PC-3 (cell line): ENCODE data around the gene TCL1B. TPM values are rescaled to one million over a fixed set of nuclear protein-coding genes. Genes with fewer than 3 reads are reported as not detected.

ENCODE experiments used
- ATAC-seq: fragments of 200-7000 bp; cut with Tn5 transposase; 2 replicates; pipeline ENCODE4 v1.9.1; 2020; ENCODE audit warnings: mild to moderate bottlenecking, moderate library complexity
- BruUV-seq: library from RNA; stranded (reverse); fragments of 400-500 nt; replicated peaks from 2 replicates; lab custom pipeline; 2021; lab: Mats Ljungman, UMichigan
- CTCF ChIA-PET: fragments of 300-600 bp; sonication (Branson Sonifier 250); formaldehyde crosslinking; loops from one replicate; lab custom pipeline; 2022; ENCODE audit warnings: antibody characterized with exemption; lab: Charles Lee
- POLR2A ChIA-PET: fragments of 300-600 bp; sonication (Branson Sonifier 250); formaldehyde crosslinking; loops from one replicate; lab custom pipeline; 2022; ENCODE audit warnings: antibody characterized with exemption; ENCODE audit not compliant: unreplicated experiment; lab: Charles Lee
- DNase-seq: peaks from one replicate; pipeline ENCODE4 v3.0.0-alpha.2; 2015
- H2AFZ ChIP-seq: fragments of 300-600 bp; sonication (generic); 2 replicates; pipeline ENCODE4 v1.6.0; 2016; ENCODE audit warnings: antibody characterized with exemption, low read length
- H3F3A ChIP-seq: fragments of 300-600 bp; sonication (generic); one replicate; pipeline ENCODE4 v1.6.0; 2017; ENCODE audit warnings: antibody characterized with exemption, low read length, control low read depth, mild to moderate bottlenecking; ENCODE audit not compliant: unreplicated experiment
- H3K27ac ChIP-seq: fragments of 300-600 bp; sonication (generic); 2 replicates; pipeline ENCODE4 v1.5.1; 2016; ENCODE audit warnings: mild to moderate bottlenecking, low read length
- H3K27me3 ChIP-seq: fragments of 300-600 bp; sonication (generic); 2 replicates; pipeline ENCODE4 v1.6.1; 2016; ENCODE audit warnings: low read length, mixed read lengths
- H3K36me3 ChIP-seq: fragments of 300-600 bp; sonication (generic); 2 replicates; pipeline ENCODE4 v1.6.1; 2016; ENCODE audit warnings: low read depth, mixed run types, low read length, mixed read lengths
- H3K4me1 ChIP-seq: fragments of 300-600 bp; sonication (generic); 2 replicates; pipeline ENCODE4 v1.5.1; 2016; ENCODE audit warnings: low read length; ENCODE audit not compliant: insufficient read depth
- H3K4me2 ChIP-seq: fragments of 300-600 bp; sonication (generic); 2 replicates; pipeline ENCODE4 v1.6.0; 2016; ENCODE audit warnings: low read length
- H3K4me3 ChIP-seq: fragments of 300-600 bp; sonication (generic); 2 replicates; pipeline ENCODE4 v1.5.1; 2016; ENCODE audit warnings: mild to moderate bottlenecking, low read length, mixed read lengths
- H3K79me2 ChIP-seq: fragments of 300-600 bp; sonication (generic); 2 replicates; pipeline ENCODE4 v1.6.1; 2017; ENCODE audit warnings: low read length, mixed read lengths
- H3K9ac ChIP-seq: fragments of 300-600 bp; sonication (generic); 2 replicates; pipeline ENCODE4 v1.6.0; 2016; ENCODE audit warnings: mild to moderate bottlenecking, low read length
- H3K9me2 ChIP-seq: fragments of 300-600 bp; sonication (generic); replicated peaks from 2 replicates; pipeline ENCODE4 v1.6.1; 2016; ENCODE audit warnings: mixed run types, low read length, mixed read lengths
- H3K9me3 ChIP-seq: fragments of 300-600 bp; sonication (generic); 2 replicates; pipeline ENCODE4 v1.6.1; 2016; ENCODE audit warnings: low read length, mixed read lengths
- H4K20me1 ChIP-seq: fragments of 300-600 bp; sonication (generic); 2 replicates; pipeline ENCODE4 v1.6.1; 2016; ENCODE audit warnings: low read length, mixed read lengths
- EZH2 ChIP-seq: fragments of 300-600 bp; sonication (generic); IDR thresholded peaks from one replicate; pipeline ENCODE4 v1.6.1; 2017; ENCODE audit warnings: antibody characterized with exemption, mild to moderate bottlenecking, low read length; ENCODE audit not compliant: unreplicated experiment
- EZH2phosphoT487 ChIP-seq: fragments of 300-600 bp; sonication (generic); IDR thresholded peaks from 2 replicates; pipeline ENCODE4 v1.6.1; 2018; ENCODE audit warnings: mild to moderate bottlenecking, antibody characterized with exemption, low read length, borderline replicate concordance
- intact Hi-C: fragments of 100-400 bp; cut with micrococcal nuclease; formaldehyde crosslinking; loops from 2 replicates; pipeline ENCODE4 v1.9.0; 2023
- total RNA-seq: library from RNA; depleted of rRNA; stranded (reverse); fragments of >200 nt; gene quantifications from 2 replicates; pipeline ENCODE4 v1.2.3, GENCODE V29; 2014
- TF ChIP-seq, protein P1 (sequence below): fragments of 300-600 bp; sonication (generic); conservative IDR thresholded peaks from 2 replicates; pipeline ENCODE4 v1.5.1; 2017; ENCODE audit warnings: antibody characterized with exemption, low read depth, mild to moderate bottlenecking, low read length

TCL1B gene
- total RNA-seq, 1 experiment from 2014 or later = not detected

- Histone ChIP-seq H3K9me2 (no peaks in the 10 kb centered on the region), H3K9ac (no peak overlapping the region), H3K27me3 (no peaks in the 10 kb centered on the region), H3K4me3 (no peak overlapping the region), H3K27ac (no peak overlapping the region), H3K4me2 (no peak overlapping the region), H3K9me3 (no peaks in the 10 kb centered on the region), H2AFZ (no peak overlapping the region), H4K20me1 (no peaks in the 10 kb centered on the region), H3K79me2 (no peaks in the 10 kb centered on the region), H3K4me1 (peaks cover 12% of the 10 kb centered on the region), H3F3A (no peaks in the 10 kb centered on the region), H3K36me3 (no peaks in the 10 kb centered on the region)
- POLR2A ChIA-PET = no interaction called here
- ATAC-seq (no peak), DNase-seq (no peak)
- TF ChIP-seq, protein P1, sequence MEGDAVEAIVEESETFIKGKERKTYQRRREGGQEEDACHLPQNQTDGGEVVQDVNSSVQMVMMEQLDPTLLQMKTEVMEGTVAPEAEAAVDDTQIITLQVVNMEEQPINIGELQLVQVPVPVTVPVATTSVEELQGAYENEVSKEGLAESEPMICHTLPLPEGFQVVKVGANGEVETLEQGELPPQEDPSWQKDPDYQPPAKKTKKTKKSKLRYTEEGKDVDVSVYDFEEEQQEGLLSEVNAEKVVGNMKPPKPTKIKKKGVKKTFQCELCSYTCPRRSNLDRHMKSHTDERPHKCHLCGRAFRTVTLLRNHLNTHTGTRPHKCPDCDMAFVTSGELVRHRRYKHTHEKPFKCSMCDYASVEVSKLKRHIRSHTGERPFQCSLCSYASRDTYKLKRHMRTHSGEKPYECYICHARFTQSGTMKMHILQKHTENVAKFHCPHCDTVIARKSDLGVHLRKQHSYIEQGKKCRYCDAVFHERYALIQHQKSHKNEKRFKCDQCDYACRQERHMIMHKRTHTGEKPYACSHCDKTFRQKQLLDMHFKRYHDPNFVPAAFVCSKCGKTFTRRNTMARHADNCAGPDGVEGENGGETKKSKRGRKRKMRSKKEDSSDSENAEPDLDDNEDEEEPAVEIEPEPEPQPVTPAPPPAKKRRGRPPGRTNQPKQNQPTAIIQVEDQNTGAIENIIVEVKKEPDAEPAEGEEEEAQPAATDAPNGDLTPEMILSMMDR = no peak
- TF ChIP-seq EZH2 (no peak), EZH2phosphoT487 (no peak)
- BruUV-seq = no TSS peak
- CTCF ChIA-PET = no interaction called here
- intact Hi-C loops = no loop called here
These were observed 53.1 kb downstream of the TCL1B start for GRCh38 chr14:95739356-95739755.

DNA sequence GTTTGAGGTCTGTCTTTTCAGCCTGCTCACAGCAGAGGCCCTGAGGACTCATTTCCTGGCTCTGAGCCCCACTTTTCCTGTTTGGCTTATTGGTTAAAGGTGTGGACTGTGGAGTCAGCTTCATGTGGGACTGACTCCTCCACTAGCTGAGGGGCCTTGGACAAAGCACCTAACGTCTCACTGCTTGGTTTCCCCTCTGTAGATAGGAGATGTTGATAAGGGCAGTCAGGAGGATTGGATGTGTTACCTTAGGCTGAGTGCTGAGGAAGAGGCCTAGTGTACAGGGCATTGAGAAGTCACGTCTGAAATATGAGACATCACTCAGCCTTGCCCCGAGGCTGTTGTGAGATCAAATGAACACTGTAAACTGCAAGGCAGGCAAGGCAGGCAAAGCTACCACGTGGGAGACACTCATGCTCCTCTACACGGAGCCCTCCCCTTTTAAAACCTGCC, 54.8 kb downstream of the TCL1B start:
- no peaks in the 10 kb centered on the region for H4K20me1 ChIP-seq
- ChIA-PET CTCF (no interaction called here), POLR2A (interaction anchor here (0.6 kb wide), 1 partner anchor 277 kb away, joined by 10 read pairs; no protein-coding TSS in a partner anchor)
- no peak for TF ChIP-seq EZH2
- TF ChIP-seq, protein P1 = no peak
- TF ChIP-seq EZH2phosphoT487 = no peak
- intact Hi-C loops = no loop called here
- no peaks in the 10 kb centered on the region for H3K9me2 ChIP-seq
- ATAC-seq = no peak; the same call in 1 of the 2 replicates
- peak; percentile 75 for DNase-seq
- H3K9ac ChIP-seq = no peak overlapping the region
- H3K4me1 ChIP-seq = peaks cover 12% of the 10 kb centered on the region
- peak overlapping the region; percentile 59 for H3K27ac ChIP-seq
- BruUV-seq = no TSS peak
- no peaks in the 10 kb centered on the region for H3F3A ChIP-seq
- peak overlapping the region; percentile 28; the same call in 1 of the 2 replicates for H3K4me2 ChIP-seq
- no peaks in the 10 kb centered on the region for H3K27me3 ChIP-seq
- no peaks in the 10 kb centered on the region for H3K79me2 ChIP-seq
- H2AFZ ChIP-seq = peak overlapping the region; percentile 45; the same call in 1 of the 2 replicates
- no peaks in the 10 kb centered on the region for H3K36me3 ChIP-seq
- no peak overlapping the region for H3K4me3 ChIP-seq
- H3K9me3 ChIP-seq = no peaks in the 10 kb centered on the region

GRCh38 chr14:95741781-95742180, 55.6 kb downstream of the TCL1B start:
- TF ChIP-seq, protein P1 = no peak
- TF ChIP-seq EZH2phosphoT487 (no peak), EZH2 (no peak)
- Histone ChIP-seq H3F3A (no peaks in the 10 kb centered on the region), H3K4me2 (no peak overlapping the region), H4K20me1 (no peaks in the 10 kb centered on the region), H3K9me3 (no peaks in the 10 kb centered on the region), H3K27ac (peak overlapping the region; percentile 59), H3K9me2 (no peaks in the 10 kb centered on the region), H3K9ac (no peak overlapping the region), H3K36me3 (no peaks in the 10 kb centered on the region), H2AFZ (peak overlapping the region; percentile 45; the same call in 1 of the 2 replicates), H3K27me3 (no peaks in the 10 kb centered on the region), H3K4me3 (no peak overlapping the region), H3K4me1 (peaks cover 12% of the 10 kb centered on the region), H3K79me2 (no peaks in the 10 kb centered on the region)
- ChIA-PET CTCF (no interaction called here), POLR2A (no interaction called here)
- ATAC-seq (no peak), DNase-seq (no peak)
- no TSS peak for BruUV-seq
- intact Hi-C loops = no loop called here
